DMS153 treated with DMSO at 0.1 percent for 48 hours (cell line): Measurements from ENCODE around the gene GRIK3.
A peak's percentile ranks its signal among the peaks of the same experiment; 100 is the strongest.

Experiments
- DNase-seq: peaks from one replicate; lab custom pipeline; 2025; ENCODE audit not compliant: unreplicated experiment; lab: John Stamatoyannopoulos, UW

The GRIK3 gene

GRCh38 chr1:36794460-36794859, 239.9 kb downstream of the GRIK3 start:
- DNase-seq: no peak

- DNase-seq: no peak
These were observed 240.9 kb downstream of the GRIK3 start for GRCh38 chr1:36793452-36793851.

GRCh38 chr1:36792292-36792691, 242.0 kb downstream of the GRIK3 start:
- DNase-seq: no peak

DNA sequence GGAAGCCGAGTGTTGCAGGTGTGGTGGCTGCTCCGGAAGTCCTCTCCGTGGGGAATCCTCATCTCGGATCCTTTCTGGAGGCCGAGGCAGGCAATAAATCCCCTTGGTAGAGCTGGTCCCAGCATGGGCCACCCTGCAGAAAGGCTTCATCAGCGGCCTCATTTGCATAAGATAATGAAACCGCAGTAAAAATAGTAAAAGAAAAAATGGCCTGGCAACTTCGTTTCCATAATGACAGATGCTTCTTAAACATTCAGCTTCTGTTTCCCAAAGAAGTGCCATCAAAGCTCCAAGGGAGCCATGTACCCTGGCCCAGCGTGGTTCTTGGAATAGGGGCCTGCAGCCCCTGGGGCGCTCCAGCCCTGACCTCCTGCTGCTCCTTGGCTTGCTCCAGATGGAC, 244.1 kb downstream of the GRIK3 start:
- DNase-seq: no peak

DNA sequence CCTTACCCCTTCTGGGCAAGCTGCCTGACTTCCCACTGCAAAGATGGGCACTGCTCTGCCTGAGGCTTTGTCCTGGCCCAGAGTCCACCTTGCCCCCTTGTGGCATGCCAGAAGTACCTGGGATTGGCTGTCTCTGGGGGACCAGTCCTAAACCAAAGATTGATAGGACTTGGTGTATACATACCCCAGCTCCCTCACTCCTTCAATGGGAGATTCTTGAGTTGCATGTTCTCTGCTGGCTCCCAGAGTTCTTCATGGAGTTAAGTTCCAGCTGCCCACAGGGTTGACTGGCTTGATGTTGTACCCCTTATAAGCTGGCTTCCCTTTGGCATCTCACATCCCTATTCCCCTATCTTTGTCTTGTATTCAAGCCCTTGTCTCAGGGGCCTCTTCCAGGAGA, 244.8 kb downstream of the GRIK3 start:
- DNase-seq: no peak

GRCh38 chr1:36787312-36787913, 246.9 kb downstream of the GRIK3 start:
- DNase-seq: no peak

DNA sequence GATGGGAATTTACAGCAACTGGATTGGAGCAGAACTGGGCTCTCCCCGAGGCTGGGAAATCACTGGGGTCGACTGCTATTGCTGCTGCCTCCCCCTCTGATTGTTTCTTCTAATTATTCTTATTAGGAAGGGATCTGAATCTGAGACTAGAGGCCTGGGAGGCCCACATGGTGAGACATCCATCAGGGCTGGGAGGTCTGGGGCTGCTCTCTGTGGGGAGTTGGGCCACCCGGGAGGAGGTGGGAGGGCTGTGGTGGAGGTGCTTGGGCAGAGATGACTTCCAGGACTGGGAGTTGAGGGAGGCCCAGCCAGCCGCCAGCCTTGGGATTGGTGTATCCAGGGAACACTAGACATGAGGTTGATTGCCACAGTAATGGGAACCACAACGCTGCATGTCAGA, 247.9 kb downstream of the GRIK3 start:
- no peak for DNase-seq

GRCh38 chr1:36784147-36784859, 250.0 kb downstream of the GRIK3 start:
- DNase-seq: no peak

DNA sequence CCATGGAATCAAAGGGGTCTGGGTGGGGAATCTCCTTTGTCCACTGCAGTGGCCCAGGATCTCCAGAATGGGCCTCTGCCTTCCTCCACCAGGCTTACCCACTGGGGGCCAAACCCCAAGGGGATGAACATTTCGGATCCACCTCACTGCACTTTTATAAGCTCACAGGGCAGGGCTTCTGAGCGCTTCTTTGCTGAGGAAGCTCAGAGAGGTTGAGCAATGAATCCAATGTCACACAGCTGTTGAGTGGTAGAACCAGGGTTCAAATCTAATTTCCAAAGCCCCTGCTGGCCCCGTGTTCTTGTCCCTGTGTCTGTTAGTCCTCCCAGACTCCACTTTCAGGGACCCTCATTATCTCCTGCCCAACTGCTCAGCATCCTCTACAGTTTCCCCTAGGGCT, 250.8 kb downstream of the GRIK3 start:
- no peak for DNase-seq

GRCh38 chr1:36782785-36783184, 251.5 kb downstream of the GRIK3 start:
- DNase-seq: no peak

GRCh38 chr1:36782085-36782484, 252.2 kb downstream of the GRIK3 start:
- DNase-seq: no peak

DNA sequence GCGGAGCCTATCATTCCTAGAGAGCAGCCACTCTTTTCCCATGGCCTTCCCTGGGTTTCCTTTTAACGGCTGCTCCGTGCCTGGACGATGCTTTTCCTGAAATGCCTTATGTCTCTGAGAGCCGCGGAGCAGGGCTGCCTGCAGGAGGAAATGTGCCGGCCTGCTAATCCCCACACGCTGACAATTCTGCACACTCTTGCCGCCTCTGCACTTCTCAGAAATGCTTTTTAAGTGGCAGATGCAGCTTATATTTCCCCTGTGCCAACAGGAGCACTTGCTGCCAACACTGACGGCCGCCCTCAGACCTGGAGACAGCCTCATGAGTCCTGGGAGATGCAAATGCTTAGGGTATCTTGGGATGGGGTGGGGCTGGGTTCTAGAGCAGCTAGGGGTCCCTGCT, 253.2 kb downstream of the GRIK3 start:
- DNase-seq: no peak

DNA sequence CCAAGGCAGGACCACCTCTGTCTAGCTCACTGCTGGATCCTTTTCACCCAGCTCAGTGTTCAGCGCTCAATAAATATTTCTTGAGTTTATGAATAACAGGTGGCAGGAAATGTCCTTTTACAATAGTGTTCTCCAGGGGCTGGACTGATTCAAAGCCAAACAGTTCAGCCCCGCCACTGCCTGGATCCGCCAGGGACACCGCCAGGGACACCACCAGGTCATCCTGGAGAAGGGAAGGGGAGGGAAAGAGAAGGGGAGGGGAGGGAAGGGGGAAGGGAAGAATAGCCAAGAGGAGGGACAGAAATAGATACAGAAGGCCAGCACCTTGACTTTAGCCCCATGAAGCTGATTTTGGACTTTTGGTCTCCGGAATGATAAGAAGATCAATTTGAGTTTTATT, 255.6 kb downstream of the GRIK3 start:
- peak; percentile 81 for DNase-seq

DNA sequence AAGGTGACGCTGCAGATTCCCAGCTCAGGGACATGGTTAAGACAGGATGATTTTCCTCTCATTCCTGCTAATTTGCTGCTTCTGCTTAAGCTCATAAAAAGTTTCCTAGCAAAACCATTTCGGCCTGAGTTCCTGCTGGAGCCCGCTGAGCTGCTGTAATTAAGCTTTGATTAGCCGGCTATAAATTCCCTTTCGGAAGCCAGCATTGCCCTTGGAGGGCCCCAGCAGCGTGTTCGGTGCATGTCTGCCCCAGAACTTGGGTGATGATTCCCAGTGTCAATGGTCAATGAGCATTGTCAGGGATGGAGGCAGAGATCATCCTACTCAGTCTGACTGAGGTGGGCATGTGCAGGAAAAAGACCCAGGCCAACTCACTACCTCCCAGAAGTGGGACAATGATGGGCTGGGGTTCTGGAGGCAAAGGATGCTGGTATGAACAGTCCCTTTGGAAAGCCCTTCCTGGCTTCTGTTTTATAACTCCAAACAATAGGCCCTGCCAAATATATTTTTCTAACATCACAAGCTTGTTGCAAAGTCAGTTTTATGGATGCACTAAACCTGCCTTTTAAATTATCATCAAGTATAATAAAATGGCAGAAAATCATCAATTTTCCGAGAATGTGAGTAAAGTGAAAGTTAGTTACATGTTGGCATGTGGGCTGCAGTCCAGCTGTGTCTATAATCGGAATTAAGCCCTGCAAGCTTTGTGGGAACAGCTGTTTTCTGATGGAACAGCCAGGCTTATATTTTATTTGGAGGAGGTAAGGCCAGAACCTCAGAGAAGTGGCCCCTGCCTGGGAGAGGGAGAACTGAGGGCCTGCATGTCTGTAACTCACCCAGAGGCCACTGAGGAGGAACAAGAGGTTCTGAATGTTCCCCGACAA, 257.1 kb downstream of the GRIK3 start:
- no peak for DNase-seq

DNA sequence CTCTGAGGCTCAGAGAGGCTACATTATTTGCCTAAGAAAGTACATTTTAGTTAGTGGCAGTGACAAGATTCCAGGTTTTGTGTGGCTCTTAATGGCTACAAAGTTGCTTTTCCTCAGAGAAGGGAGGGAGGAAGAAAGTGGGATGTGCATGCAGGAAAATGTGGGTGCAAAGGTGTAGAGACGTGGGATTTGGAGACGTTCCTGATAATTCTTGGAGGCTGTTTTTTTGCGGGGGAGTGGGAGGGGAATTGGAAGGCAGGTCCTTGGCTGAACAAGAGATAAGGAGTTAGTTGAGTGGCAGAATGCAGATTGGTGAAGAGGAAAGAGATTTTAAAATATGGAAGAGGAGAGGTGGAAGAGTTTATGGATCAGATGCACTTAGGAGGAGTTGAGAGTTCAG, 258.1 kb downstream of the GRIK3 start:
- DNase-seq: no peak

DNA sequence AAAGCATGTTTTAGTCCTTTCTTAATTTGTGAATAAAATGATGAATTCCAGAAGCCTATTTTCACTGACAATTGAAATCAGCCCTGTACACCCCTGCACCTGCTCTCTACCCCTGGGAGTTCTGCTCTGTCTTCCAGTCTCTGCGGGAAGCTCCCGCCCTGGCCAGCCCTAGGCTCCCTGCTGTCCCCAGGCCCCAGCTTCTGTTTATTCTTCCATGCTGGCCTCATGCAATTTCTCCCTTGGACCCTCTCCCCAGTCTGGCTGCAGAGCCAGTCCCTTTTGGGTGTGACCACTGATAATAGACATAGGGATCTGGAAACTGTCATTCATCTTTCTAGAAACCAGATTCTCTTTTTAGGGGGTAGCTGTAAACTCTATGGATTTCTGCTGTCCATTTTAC, 258.6 kb downstream of the GRIK3 start:
- DNase-seq: no peak

GRCh38 chr1:36773827-36774541, 260.3 kb downstream of the GRIK3 start:
- DNase-seq: no peak

GRCh38 chr1:36772647-36773495, 261.4 kb downstream of the GRIK3 start:
- no peak for DNase-seq

GRCh38 chr1:36771660-36772284, 262.5 kb downstream of the GRIK3 start:
- peak; percentile 92 for DNase-seq

GRCh38 chr1:36771240-36771639, 263.1 kb downstream of the GRIK3 start:
- no peak for DNase-seq
